Prostate gland (tissue), 2 donors: ENCODE data around the gene PRSS33.

Experiments
- CTCF ChIP-seq, 4 experiments: fragments of 200-600 bp in 2 of 4; fragments of 450-650 bp in 2 of 4; sonication (generic) in 2 of 4; IDR thresholded peaks; 1 replicate in 3 of 4; 2 replicates in 1 of 4; pipeline ENCODE4 v1.5.1; 2016 to 2019; ENCODE audit warnings: antibody characterized with exemption in 4 of 4, mild to moderate bottlenecking in 2 of 4, moderate library complexity in 2 of 4
- POLR2A ChIP-seq: fragments of 450-650 bp; IDR thresholded peaks from one replicate; pipeline ENCODE4 v1.6.1; 2016; ENCODE audit warnings: antibody characterized with exemption, mild to moderate bottlenecking
- POLR2AphosphoS5 ChIP-seq: sonication (generic); formaldehyde crosslinking; IDR thresholded peaks from one replicate; pipeline ENCODE4 v1.6.1; 2017; ENCODE audit warnings: antibody characterized with exemption

GRCh38 chr16:2778630-2778958, 8.8 kb downstream of the PRSS33 start:
- TF ChIP-seq CTCF (IDR thresholded peaks at IDR 0.05) (no peak), POLR2A (no peak), POLR2AphosphoS5 (no peak)
